K562 (cell line): ENCODE results near the gene OXLD1. TPM values are rescaled to one million over a fixed set of nuclear protein-coding genes. Genes with fewer than 3 reads are reported as not detected.

Experiments used
- CBX2 ChIP-seq: fragments of 200-600 bp; sonication (generic); IDR thresholded peaks from one replicate; pipeline ENCODE4 v1.6.1; 2012; ENCODE audit warnings: mild to moderate bottlenecking, low read length, inconsistent platforms; ENCODE audit not compliant: insufficient read depth, poor library complexity, severe bottlenecking
- DACH1 ChIP-seq: fragments of 450-650 bp; IDR thresholded peaks from 2 replicates; pipeline ENCODE4 v1.6.1; 2018; ENCODE audit not compliant: partially characterized antibody
- ERF ChIP-seq: fragments of 450-650 bp; formaldehyde crosslinking; IDR thresholded peaks from 2 replicates; pipeline ENCODE4 v1.4.0; 2020; ENCODE audit warnings: mild to moderate bottlenecking, mixed read lengths
- ESRRA ChIP-seq: fragments of 450-650 bp; IDR thresholded peaks from 2 replicates; pipeline ENCODE4 v1.6.1; 2014; ENCODE audit warnings: low read depth, mild to moderate bottlenecking, moderate library complexity, borderline replicate concordance
- GATA2 ChIP-seq: sonication (generic); formaldehyde crosslinking; IDR thresholded peaks from 2 replicates; pipeline ENCODE4 v1.4.0; 2020; ENCODE audit warnings: mild to moderate bottlenecking, missing genetic modification reagents
- KLF10 ChIP-seq: fragments of 250-450 bp; sonication (Bioruptor Pico); IDR thresholded peaks from 2 replicates; pipeline ENCODE4 v1.6.1; 2021; ENCODE audit warnings: matching md5 sums
- MAZ ChIP-seq, 2 experiments: fragments of 450-650 bp in 1 of 2; sonication (generic) in 1 of 2; formaldehyde crosslinking; IDR thresholded peaks in 1 of 2; conservative IDR thresholded peaks in 1 of 2; 2 replicates each; pipeline versions ENCODE4 v1.4.0 to v1.5.0; 2020; ENCODE audit warnings: mild to moderate bottlenecking in 1 of 2, missing genetic modification reagents in 1 of 2
- MBD2 ChIP-seq: sonication (generic); IDR thresholded peaks from 2 replicates; pipeline ENCODE4 v1.6.1; 2016; ENCODE audit warnings: low read depth, borderline replicate concordance
- MEF2D ChIP-seq: conservative IDR thresholded peaks from 2 replicates; pipeline ENCODE4 v1.6.1; 2016; ENCODE audit warnings: low read depth, missing genetic modification characterization, missing compliant biosample characterization
- PCBP1 ChIP-seq: fragments of 200-400 bp; formaldehyde crosslinking; IDR thresholded peaks from 2 replicates; pipeline ENCODE4 v1.6.1; 2018; ENCODE audit warnings: mild to moderate bottlenecking, low read depth, low read length; ENCODE audit not compliant: poor library complexity, severe bottlenecking
- PHB ChIP-seq: fragments of 250-450 bp; sonication (Bioruptor Pico); IDR thresholded peaks from 2 replicates; pipeline ENCODE4 v1.5.0; 2021
- PHF8 ChIP-seq: fragments of 200-600 bp; sonication (generic); IDR thresholded peaks from 2 replicates; pipeline ENCODE4 v1.6.1; 2012; ENCODE audit warnings: mixed run types, mild to moderate bottlenecking, inconsistent platforms, low read length, moderate library complexity, borderline replicate concordance
- PTTG1 ChIP-seq: fragments of 450-650 bp; IDR thresholded peaks from 2 replicates; pipeline ENCODE4 v1.6.1; 2016; ENCODE audit warnings: low read depth, mild to moderate bottlenecking, missing genetic modification characterization, missing compliant biosample characterization
- RFX7 ChIP-seq: fragments of 250-450 bp; sonication (Bioruptor Pico); IDR thresholded peaks from 2 replicates; pipeline ENCODE4 v1.5.1; 2021; ENCODE audit warnings: mild to moderate bottlenecking
- SFPQ ChIP-seq: fragments of 200-400 bp; formaldehyde crosslinking; IDR thresholded peaks from 2 replicates; pipeline ENCODE4 v1.6.1; 2017; ENCODE audit warnings: mild to moderate bottlenecking, low read depth, low read length, moderate library complexity
- SIX5 ChIP-seq, 2 experiments: IDR thresholded peaks; 2 replicates each; pipeline ENCODE4 v1.6.1; 2011; ENCODE audit warnings: low read length in 2 of 2, borderline replicate concordance in 1 of 2, low read depth in 1 of 2, mild to moderate bottlenecking in 1 of 2, moderate library complexity in 1 of 2; ENCODE audit not compliant: insufficient read depth in 1 of 2
- TBL1XR1 ChIP-seq, 2 experiments: IDR thresholded peaks; 2 replicates each; pipeline ENCODE4 v1.6.1; 2012; ENCODE audit warnings: improper control_type of control experiment in 2 of 2, low read length in 2 of 2, mild to moderate bottlenecking in 1 of 2
- TCF3 ChIP-seq: sonication (generic); formaldehyde crosslinking; IDR thresholded peaks from 2 replicates; pipeline ENCODE4 v1.4.0; 2020; ENCODE audit warnings: mild to moderate bottlenecking, missing genetic modification reagents
- TFAM ChIP-seq: fragments of 250-450 bp; sonication (Bioruptor Pico); conservative IDR thresholded peaks from 2 replicates; pipeline ENCODE4 v1.5.0; 2021; ENCODE audit warnings: mild to moderate bottlenecking, moderate library complexity
- ZEB2 ChIP-seq: fragments of 450-650 bp; IDR thresholded peaks from 2 replicates; pipeline ENCODE4 v1.6.1; 2016
- ZKSCAN3 ChIP-seq: fragments of 250-450 bp; sonication (Bioruptor Pico); IDR thresholded peaks from 2 replicates; pipeline ENCODE4 v1.4.0; 2020
- ZNF398 ChIP-seq: fragments of 250-450 bp; sonication (Bioruptor Pico); IDR thresholded peaks from 2 replicates; pipeline ENCODE4 v1.8.0; 2021; ENCODE audit warnings: moderate library complexity, mild to moderate bottlenecking, inconsistent platforms
- polyA plus RNA-seq, 8 experiments: library from polyadenylated mRNA; depleted of rRNA in 4 of 8; stranded (reverse) in 5 of 8; unstranded in 3 of 8; fragments of >200 nt; fragmentation: Nextera tagmentation in 2 of 8; fragmentation: Illumina TruSeq in 1 of 8; extraction: Ambion mirVana in 2 of 8; extraction: Trizol in 1 of 8; gene quantifications; 2 replicates each; pipeline versions ENCODE4 v1.2.1 to v1.2.3, GENCODE V29; 2011 to 2014; ENCODE audit warnings: inconsistent platforms in 1 of 8, missing spikeins in 1 of 8
- total RNA-seq, 7 experiments: library from RNA; depleted of rRNA in 6 of 7; stranded (reverse); fragments of >200 nt in 6 of 7; fragmentation: Illumina TruSeq in 2 of 7; extraction: Trizol in 2 of 7; gene quantifications; 2 replicates each; pipeline versions ENCODE4 v1.2.1 to v1.2.3, GENCODE V29; 2011 to 2021; ENCODE audit warnings: low replicate concordance in 1 of 7
- TF ChIP-seq, protein P1 (sequence below): sonication (generic); formaldehyde crosslinking; IDR thresholded peaks from 2 replicates; pipeline ENCODE4 v1.8.0; 2022; ENCODE audit warnings: missing genetic modification reagents, mild to moderate bottlenecking, borderline replicate concordance

The OXLD1 gene
- total and polyA plus RNA-seq, 9 of the 15 experiments (the other 6 are each of a cell fraction or from before 2014, with no cell fraction given): 4.4 to 115 (median 29.3) TPM

- TF ChIP-seq SFPQ (no peak), ESRRA (0 out of 2 replicates have a peak, but pooled peaks have one; percentile 49), ERF (CRISPR knock-in tag) (0 out of 2 replicates have a peak, but pooled peaks have one; percentile 37), MEF2D (tag) (no peak), ZNF398 (no peak), MAZ (CRISPR knock-in tag; conservative IDR thresholded peaks at IDR 0.05 in 1 of 2, IDR thresholded peaks at IDR 0.05 in 1 of 2) (peak; percentile 90 to 99), PTTG1 (tag) (no peak), TFAM (no peak), ZEB2 (peak; percentile 5; the same call in 1 of the 2 replicates), SIX5 (IDR thresholded peaks at IDR 0.05; ENCODE audit: borderline replicate concordance in 1 of 2, insufficient read depth in 1 of 2, low read depth in 1 of 2, low read length in 2 of 2) (no peak), PHB (CRISPR knock-in tag) (no peak), PHF8 (peak; percentile 77; the same call in 1 of the 2 replicates), MBD2 (peak; percentile 98), KLF10 (no peak), TCF3 (no peak), CBX2 (no peak), DACH1 (no peak), RFX7 (CRISPR knock-in tag) (no peak), GATA2 (CRISPR knock-in tag) (no peak), TBL1XR1 (IDR thresholded peaks at IDR 0.05; ENCODE audit: low read length in 2 of 2) (no peak), PCBP1 (peak; percentile 89), ZKSCAN3 (no peak)
- TF ChIP-seq, protein P1, sequence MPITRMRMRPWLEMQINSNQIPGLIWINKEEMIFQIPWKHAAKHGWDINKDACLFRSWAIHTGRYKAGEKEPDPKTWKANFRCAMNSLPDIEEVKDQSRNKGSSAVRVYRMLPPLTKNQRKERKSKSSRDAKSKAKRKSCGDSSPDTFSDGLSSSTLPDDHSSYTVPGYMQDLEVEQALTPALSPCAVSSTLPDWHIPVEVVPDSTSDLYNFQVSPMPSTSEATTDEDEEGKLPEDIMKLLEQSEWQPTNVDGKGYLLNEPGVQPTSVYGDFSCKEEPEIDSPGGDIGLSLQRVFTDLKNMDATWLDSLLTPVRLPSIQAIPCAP (CRISPR knock-in tag): no peak
These were observed 17.4 kb upstream of the OXLD1 start, which contains the start of the genes ARL16 and HGS (continued) for GRCh38 chr17:81683584-81684441.
